ENCODE results near the gene NFYA. TPM values are rescaled to one million over a fixed set of nuclear protein-coding genes. Genes with fewer than 3 reads are reported as not detected.

Gene NFYA
- total RNA-seq, 1 experiment from 2014 or later = 7.8 TPM

- DNase-seq (ENCODE audit: low read depth) = peak; percentile 79
These were observed 611 bp downstream of the NFYA start for GRCh38 chr6:41073203-41073967.

GRCh38 chr6:41073968-41074691 lies 1.4 kb downstream of the NFYA start:
- peak; percentile 32 for DNase-seq (ENCODE audit: low read depth)

- DNase-seq (ENCODE audit: low read depth) = peak; percentile 6
These were observed 2.1 kb downstream of the NFYA start for GRCh38 chr6:41074692-41075436.

GRCh38 chr6:41075651-41076626 lies 3.2 kb downstream of the NFYA start:
- no peak for DNase-seq (ENCODE audit: low read depth)

GRCh38 chr6:41077536-41077935 lies 4.8 kb downstream of the NFYA start:
- DNase-seq (ENCODE audit: low read depth) = no peak

GRCh38 chr6:41078101-41078500 lies 5.3 kb downstream of the NFYA start:
- DNase-seq (ENCODE audit: low read depth) = no peak

- no peak for DNase-seq (ENCODE audit: low read depth)
These were observed 6.3 kb downstream of the NFYA start for GRCh38 chr6:41079080-41079479.

GRCh38 chr6:41080621-41081020 lies 7.8 kb downstream of the NFYA start:
- no peak for DNase-seq (ENCODE audit: low read depth)

GRCh38 chr6:41083072-41083471 lies 10.3 kb downstream of the NFYA start:
- DNase-seq (ENCODE audit: low read depth) = no peak

GRCh38 chr6:41085182-41085581 lies 12.4 kb downstream of the NFYA start:
- DNase-seq (ENCODE audit: low read depth) = no peak

- DNase-seq (ENCODE audit: low read depth) = no peak
These were observed 15.7 kb downstream of the NFYA start for GRCh38 chr6:41088451-41088850.

- DNase-seq (ENCODE audit: low read depth) = no peak
These were observed 18.3 kb downstream of the NFYA start for GRCh38 chr6:41090841-41091761.

GRCh38 chr6:41092421-41093140 lies 19.8 kb downstream of the NFYA start:
- peak; percentile 20 for DNase-seq (ENCODE audit: low read depth)

- DNase-seq (ENCODE audit: low read depth) = no peak
These were observed 21.0 kb downstream of the NFYA start for GRCh38 chr6:41093729-41094128.

- peak; percentile 55 for DNase-seq (ENCODE audit: low read depth)
These were observed 24.8 kb downstream of the NFYA start for GRCh38 chr6:41097467-41098090.

- DNase-seq (ENCODE audit: low read depth) = peak; percentile 29
These were observed 25.6 kb downstream of the NFYA start for GRCh38 chr6:41098366-41098765.

- no peak for DNase-seq (ENCODE audit: low read depth)
These were observed 28.1 kb downstream of the NFYA start for GRCh38 chr6:41100871-41101287.

GRCh38 chr6:41103847-41104246 lies 31.1 kb downstream of the NFYA start:
- DNase-seq (ENCODE audit: low read depth) = no peak

- no peak for DNase-seq (ENCODE audit: low read depth)
These were observed 38.2 kb downstream of the NFYA start for GRCh38 chr6:41111017-41111416.
